Left ventricle myocardium inferior (tissue), 1 donor: Measurements from ENCODE around the gene PIK3R4. TPM values are rescaled to one million over a fixed set of nuclear protein-coding genes. Genes with fewer than 3 reads are reported as not detected.

ENCODE experiments used
- DNase-seq: peaks from one replicate; pipeline ENCODE4 v3.0.0-alpha.2; 2020
- H3K27ac ChIP-seq: fragments of 200-600 bp; replicated peaks from 2 replicates; pipeline ENCODE4 v1.8.0; 2021
- H3K27me3 ChIP-seq: fragments of 200-600 bp; 2 replicates; pipeline ENCODE4 v1.8.0; 2021; ENCODE audit warnings: low read depth
- H3K36me3 ChIP-seq: fragments of 200-600 bp; 2 replicates; pipeline ENCODE4 v1.8.0; 2021
- H3K4me1 ChIP-seq: fragments of 200-600 bp; 2 replicates; pipeline ENCODE4 v1.8.0; 2021
- H3K4me3 ChIP-seq: fragments of 200-600 bp; 2 replicates; pipeline ENCODE4 v1.8.0; 2021; ENCODE audit warnings: mild to moderate bottlenecking, moderate library complexity
- H3K9me3 ChIP-seq: fragments of 200-600 bp; replicated peaks from 2 replicates; pipeline ENCODE4 v1.8.0; 2021
- CTCF ChIP-seq: fragments of 200-600 bp; IDR thresholded peaks from 2 replicates; pipeline ENCODE4 v1.8.0; 2021; ENCODE audit warnings: antibody characterized with exemption, mild to moderate bottlenecking, borderline replicate concordance
- intact Hi-C: fragments of 100-400 bp; cut with micrococcal nuclease; formaldehyde crosslinking; loops from one replicate; pipeline ENCODE4 v1.11.0; 2022
- total RNA-seq: library from RNA; stranded (reverse); fragmentation: NEBNext Ultra II Directional; extraction: Animal tissue kit (Norgen Biotek cat#: 25700); gene quantifications from one replicate; pipeline ENCODE4 v1.2.1, GENCODE V29; 2021
- donor health status: DM: no; HTN: yes; CAD: no; lungs with severe emphysema.

The PIK3R4 gene
- total RNA-seq, 1 donor from 2014 or later = 13.8 TPM

DNA sequence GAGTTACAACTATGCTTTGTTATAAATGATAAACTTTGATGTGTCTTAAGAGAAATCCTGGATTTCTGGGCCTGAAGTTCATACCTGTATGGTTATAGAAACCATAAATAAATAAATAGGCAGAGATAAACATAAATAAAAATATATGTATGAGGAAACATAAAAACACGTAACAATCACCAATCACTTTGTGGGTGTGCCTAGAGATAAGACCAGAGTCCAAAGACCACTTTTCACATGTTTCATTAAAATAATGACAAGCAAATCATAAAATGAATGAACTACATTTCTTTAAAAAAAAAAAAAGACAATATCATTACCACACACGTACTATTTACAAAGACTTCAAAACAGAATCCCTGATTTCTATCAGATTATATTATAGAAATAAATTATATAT, 14.1 kb downstream of the PIK3R4 start:
- Histone ChIP-seq H3K27me3 (no peaks in the 10 kb centered on the region), H3K36me3 (peaks cover 39% of the 10 kb centered on the region), H3K27ac (no peak overlapping the region), H3K4me1 (peaks cover 14% of the 10 kb centered on the region), H3K9me3 (no peaks in the 10 kb centered on the region), H3K4me3 (no peak overlapping the region)
- intact Hi-C loops = no loop called here
- TF ChIP-seq CTCF = no peak
- DNase-seq = no peak

- DNase-seq = no peak
- intact Hi-C loops = no loop called here
- TF ChIP-seq CTCF = no peak
- Histone ChIP-seq H3K9me3 (no peaks in the 10 kb centered on the region), H3K27me3 (no peaks in the 10 kb centered on the region), H3K4me1 (peaks cover 16% of the 10 kb centered on the region), H3K36me3 (peaks cover 39% of the 10 kb centered on the region), H3K4me3 (no peak overlapping the region), H3K27ac (no peak overlapping the region)
Observed at GRCh38 chr3:130731817-130732216, 14.8 kb downstream of the PIK3R4 start.

DNA sequence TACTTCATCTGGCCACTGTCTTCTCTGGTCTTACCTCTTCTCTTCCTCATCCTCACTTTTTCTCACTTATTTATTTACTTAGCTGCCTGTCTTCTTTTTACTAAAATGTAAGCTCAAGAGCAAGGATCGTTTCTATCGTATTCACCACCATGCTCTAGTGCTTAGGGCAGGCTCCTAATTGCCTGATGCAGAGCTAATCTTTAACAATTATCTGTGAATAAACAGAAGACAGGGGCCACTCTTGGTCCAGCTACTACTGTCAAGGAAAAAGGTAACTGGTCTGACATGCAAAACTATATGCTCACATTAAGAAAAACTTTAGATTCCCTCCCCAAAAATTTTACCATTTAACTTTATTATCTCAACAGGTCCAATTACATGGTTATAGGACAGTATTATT, 17.5 kb downstream of the PIK3R4 start:
- Histone ChIP-seq H3K27ac (peak overlapping the region; percentile 84), H3K9me3 (no peaks in the 10 kb centered on the region), H3K27me3 (no peaks in the 10 kb centered on the region), H3K4me1 (peaks cover 23% of the 10 kb centered on the region), H3K36me3 (peaks cover 23% of the 10 kb centered on the region), H3K4me3 (no peak overlapping the region)
- no peak for DNase-seq
- intact Hi-C loops = no loop called here
- TF ChIP-seq CTCF = no peak

DNA sequence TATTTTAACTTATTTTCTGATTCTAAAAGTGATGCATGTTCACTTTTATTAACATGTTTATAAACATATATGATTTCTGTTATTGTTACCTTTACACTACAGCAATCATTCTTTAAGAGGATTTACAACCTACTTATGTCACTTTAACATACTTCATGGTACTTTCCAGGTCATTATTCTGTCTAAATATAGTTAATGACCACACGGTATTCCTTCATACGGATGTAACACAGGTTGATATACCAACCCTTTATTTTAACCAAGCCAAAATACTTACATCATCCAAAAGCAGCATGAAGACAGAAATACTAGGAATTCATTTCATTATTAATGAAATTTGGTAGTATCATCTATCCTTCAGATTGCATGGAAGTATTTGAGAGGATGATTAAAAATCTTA, 18.6 kb downstream of the PIK3R4 start:
- H3K36me3 ChIP-seq = peaks cover 18% of the 10 kb centered on the region
- H3K27ac ChIP-seq = peak overlapping the region; percentile 84
- DNase-seq = no peak
- no peaks in the 10 kb centered on the region for H3K27me3 ChIP-seq
- peaks cover 23% of the 10 kb centered on the region for H3K4me1 ChIP-seq
- intact Hi-C loops = no loop called here
- TF ChIP-seq CTCF = no peak
- no peaks in the 10 kb centered on the region for H3K9me3 ChIP-seq
- no peak overlapping the region for H3K4me3 ChIP-seq

DNA sequence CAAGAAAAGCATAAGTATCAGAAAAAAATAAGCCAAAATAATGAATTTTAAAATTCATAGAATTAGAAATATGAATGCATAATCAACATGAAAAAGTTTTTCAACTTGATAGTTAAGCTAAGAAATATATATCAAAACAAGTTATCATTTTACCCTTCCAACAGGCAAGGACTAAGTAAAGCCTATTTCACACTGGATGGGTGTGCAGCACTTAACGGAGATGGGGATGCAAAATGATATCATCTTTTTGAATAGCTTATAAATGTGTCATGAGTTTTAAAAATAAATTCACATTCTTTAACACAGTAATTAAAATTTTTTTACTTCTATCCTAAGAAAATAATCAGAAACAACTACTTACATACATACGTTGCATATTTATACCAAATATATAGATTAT, 20.9 kb downstream of the PIK3R4 start:
- TF ChIP-seq CTCF = no peak
- H3K27ac ChIP-seq = no peak overlapping the region
- intact Hi-C loops = no loop called here

GRCh38 chr3:130715616-130716015, 31.0 kb downstream of the PIK3R4 start:
- H3K27ac ChIP-seq = no peak overlapping the region
- peaks cover 47% of the 10 kb centered on the region for H3K36me3 ChIP-seq
- no peak for DNase-seq
- no peak overlapping the region for H3K4me3 ChIP-seq
- H3K9me3 ChIP-seq = no peaks in the 10 kb centered on the region
- TF ChIP-seq CTCF = no peak
- no peaks in the 10 kb centered on the region for H3K27me3 ChIP-seq
- intact Hi-C loops = no loop called here
- H3K4me1 ChIP-seq = peaks cover 5% of the 10 kb centered on the region

More for the DNA sequence above, 20.9 kb downstream of the PIK3R4 start:
- no peak for DNase-seq
- Histone ChIP-seq H3K36me3 (peaks cover 9% of the 10 kb centered on the region), H3K4me1 (peaks cover 23% of the 10 kb centered on the region), H3K9me3 (no peaks in the 10 kb centered on the region), H3K4me3 (no peak overlapping the region), H3K27me3 (no peaks in the 10 kb centered on the region)
